H9 (cell line): ENCODE measurements around the gene SH2B2. TPM values are rescaled to one million over a fixed set of nuclear protein-coding genes. Genes with fewer than 3 reads are reported as not detected.
A peak's percentile ranks its signal among the peaks of the same experiment; 100 is the strongest.
"Not testable (repeated sequence)": the region's sequence is repeated elsewhere in the genome, so short reads cannot be mapped to it uniquely, and the experiment has no call there.

Experiments
- DNase-seq: peaks from one replicate; pipeline ENCODE4 v3.0.0-alpha.2; 2017
- H2AFZ ChIP-seq: one replicate; pipeline ENCODE4 v1.6.1; 2013; ENCODE audit warnings: mild to moderate bottlenecking, low read length, control low read depth, moderate library complexity
- H2AK5ac ChIP-seq: 2 replicates; pipeline ENCODE4 v1.6.1; 2013; ENCODE audit warnings: low read length, control low read depth, mixed read lengths; ENCODE audit not compliant: insufficient read length
- H2BK120ac ChIP-seq: one replicate; pipeline ENCODE4 v1.6.1; 2013; ENCODE audit warnings: low read depth, mild to moderate bottlenecking, low read length, control low read depth, inconsistent platforms; ENCODE audit not compliant: poor library complexity, severe bottlenecking
- H2BK12ac ChIP-seq: 2 replicates; pipeline ENCODE4 v1.6.1; 2013; ENCODE audit warnings: low read length, control low read depth, mixed read lengths, low read depth; ENCODE audit not compliant: insufficient read length
- H2BK15ac ChIP-seq: 2 replicates; pipeline ENCODE4 v1.6.1; 2013; ENCODE audit warnings: low read depth, low read length, control low read depth
- H2BK20ac ChIP-seq: one replicate; pipeline ENCODE4 v1.6.1; 2013; ENCODE audit warnings: low read depth, mild to moderate bottlenecking, low read length, control low read depth, inconsistent platforms; ENCODE audit not compliant: poor library complexity, severe bottlenecking
- H2BK5ac ChIP-seq: 2 replicates; pipeline ENCODE4 v1.6.1; 2013; ENCODE audit warnings: low read length, control low read depth, mixed read lengths; ENCODE audit not compliant: insufficient read length
- H3K14ac ChIP-seq: 2 replicates; pipeline ENCODE4 v1.6.1; 2013; ENCODE audit warnings: low read length, control low read depth; ENCODE audit not compliant: insufficient read depth
- H3K18ac ChIP-seq: 2 replicates; pipeline ENCODE4 v1.6.1; 2013; ENCODE audit warnings: low read depth, mild to moderate bottlenecking, mixed read lengths, low read length, control low read depth; ENCODE audit not compliant: insufficient read length
- H3K23ac ChIP-seq: 2 replicates; pipeline ENCODE4 v1.6.1; 2013; ENCODE audit warnings: low read length, control low read depth, mixed read lengths, low read depth; ENCODE audit not compliant: insufficient read length
- H3K23me2 ChIP-seq: 2 replicates; pipeline ENCODE4 v1.6.1; 2013; ENCODE audit warnings: low read depth, mild to moderate bottlenecking, mixed read lengths, low read length, control low read depth; ENCODE audit not compliant: insufficient read length, poor library complexity, severe bottlenecking
- H3K27ac ChIP-seq: 2 replicates; pipeline ENCODE4 v1.5.1; 2013; ENCODE audit warnings: low read length, control low read depth, mixed read lengths, low read depth; ENCODE audit not compliant: insufficient read length
- H3K27me3 ChIP-seq: 2 replicates; pipeline ENCODE4 v1.6.1; 2013; ENCODE audit warnings: low read length, control low read depth, inconsistent platforms; ENCODE audit not compliant: insufficient read depth
- H3K4ac ChIP-seq: 2 replicates; pipeline ENCODE4 v1.6.1; 2013; ENCODE audit warnings: low read depth, mild to moderate bottlenecking, control low read depth, inconsistent platforms, low read length, moderate library complexity
- H3K4me1 ChIP-seq: 2 replicates; pipeline ENCODE4 v1.6.1; 2013; ENCODE audit warnings: low read length, control low read depth, inconsistent platforms; ENCODE audit not compliant: insufficient read depth
- H3K4me2 ChIP-seq: 2 replicates; pipeline ENCODE4 v1.6.1; 2013; ENCODE audit warnings: low read length, control low read depth, mixed read lengths; ENCODE audit not compliant: insufficient read length, insufficient read depth
- H3K56ac ChIP-seq: 2 replicates; pipeline ENCODE4 v1.6.1; 2013; ENCODE audit warnings: low read depth, mild to moderate bottlenecking, mixed read lengths, low read length, control low read depth; ENCODE audit not compliant: insufficient read length
- H3K79me1 ChIP-seq: 2 replicates; pipeline ENCODE4 v1.6.1; 2013; ENCODE audit warnings: low read depth, mild to moderate bottlenecking, moderate library complexity, low read length, control low read depth, inconsistent platforms; ENCODE audit not compliant: insufficient read depth, poor library complexity, severe bottlenecking
- H3K79me2 ChIP-seq: 2 replicates; pipeline ENCODE4 v1.6.1; 2013; ENCODE audit warnings: low read length, control low read depth, inconsistent platforms; ENCODE audit not compliant: insufficient read depth
- H3K9ac ChIP-seq: 2 replicates; pipeline ENCODE4 v1.6.1; 2013; ENCODE audit warnings: low read length, control low read depth, mixed read lengths; ENCODE audit not compliant: insufficient read length; ENCODE audit errors: extremely low read depth
- H3K9me3 ChIP-seq: one replicate; pipeline ENCODE4 v1.6.1; 2013; ENCODE audit warnings: low read depth, low read length, inconsistent platforms; ENCODE audit not compliant: control insufficient read depth
- H3T11ph ChIP-seq: one replicate; pipeline ENCODE4 v1.6.1; 2013; ENCODE audit warnings: mild to moderate bottlenecking, low read length, control low read depth, inconsistent platforms
- H4K20me1 ChIP-seq: one replicate; pipeline ENCODE4 v1.6.1; 2013; ENCODE audit not compliant: control insufficient read depth, insufficient read length, insufficient read depth
- H4K5ac ChIP-seq: 2 replicates; pipeline ENCODE4 v1.6.1; 2013; ENCODE audit warnings: low read depth, mild to moderate bottlenecking, mixed read lengths, low read length, control low read depth; ENCODE audit not compliant: insufficient read length
- H4K8ac ChIP-seq: replicated peaks from 2 replicates; pipeline ENCODE4 v1.6.1; 2013; ENCODE audit warnings: low read length, control low read depth, mixed read lengths, low read depth; ENCODE audit not compliant: insufficient read length
- H4K91ac ChIP-seq: 2 replicates; pipeline ENCODE4 v1.6.1; 2013; ENCODE audit warnings: low read depth, mild to moderate bottlenecking, moderate library complexity, mixed read lengths, low read length, control low read depth; ENCODE audit not compliant: insufficient read length
- H3K27ac Mint-ChIP-seq, 3 experiments: 2 replicates in 2 of 3; 3 replicates in 1 of 3; pipeline ENCODE4 v1.8.0; 2020 to 2021; ENCODE audit warnings: mixed read lengths in 3 of 3, mild to moderate bottlenecking in 1 of 3, moderate library complexity in 1 of 3
- H3K27me3 Mint-ChIP-seq: 2 replicates; pipeline ENCODE4 v1.8.0; 2021; ENCODE audit warnings: low read depth, mild to moderate bottlenecking, moderate library complexity, mixed read lengths
- H3K36me3 Mint-ChIP-seq, 3 experiments: 2 replicates in 2 of 3; 3 replicates in 1 of 3; pipeline ENCODE4 v1.8.0; 2020 to 2021; ENCODE audit warnings: low read depth in 3 of 3, mixed read lengths in 3 of 3; ENCODE audit not compliant: insufficient read depth in 1 of 3
- H3K4me1 Mint-ChIP-seq, 2 experiments: 2 replicates each; pipeline ENCODE4 v1.8.0; 2020; ENCODE audit warnings: mixed read lengths in 2 of 2
- H3K4me3 Mint-ChIP-seq, 2 experiments: 2 replicates in 1 of 2; 3 replicates in 1 of 2; pipeline ENCODE4 v1.8.0; 2020 to 2021; ENCODE audit warnings: mild to moderate bottlenecking in 2 of 2, mixed read lengths in 2 of 2, moderate library complexity in 1 of 2
- H3K9me3 Mint-ChIP-seq, 2 experiments: 2 replicates in 1 of 2; 3 replicates in 1 of 2; pipeline ENCODE4 v1.8.0; 2020; ENCODE audit warnings: mild to moderate bottlenecking in 2 of 2, mixed read lengths in 2 of 2, moderate library complexity in 1 of 2
- WGBS: extraction: QIAGEN DNeasy Blood & Tissue Kit; methylation state at CpG from one replicate; pipeline ENCODE4 v1.1.7; 2013; ENCODE audit warnings: missing lambda C conversion rate, low lambda C conversion rate, mixed read lengths; ENCODE audit not compliant: insufficient read length; ENCODE audit errors: extremely low coverage; 5-methylcytosine and 5-hydroxymethylcytosine counted together
- total RNA-seq: library from RNA; stranded (reverse); gene quantifications from 2 replicates; pipeline ENCODE4 v1.2.1, GENCODE V29; 2021

The SH2B2 gene
- total RNA-seq, 1 experiment from 2014 or later = 10.4 TPM

- not testable (repeated sequence) for H4K91ac ChIP-seq, H3K9ac ChIP-seq, H3K27ac ChIP-seq, H2BK15ac ChIP-seq, H3K4ac ChIP-seq, H4K8ac ChIP-seq, H3T11ph ChIP-seq, H4K20me1 ChIP-seq, DNase-seq, H2BK5ac ChIP-seq, H2AFZ ChIP-seq, H3K4me2 ChIP-seq, H3K4me3 Mint-ChIP-seq, H3K18ac ChIP-seq, H3K23ac ChIP-seq, H3K56ac ChIP-seq, H3K79me1 ChIP-seq, H3K27me3 ChIP-seq, H3K9me3 ChIP-seq, H3K9me3 Mint-ChIP-seq, H3K36me3 Mint-ChIP-seq, H2BK12ac ChIP-seq, H2AK5ac ChIP-seq, H4K5ac ChIP-seq, H3K79me2 ChIP-seq, H3K23me2 ChIP-seq, H3K14ac ChIP-seq, H3K4me1 ChIP-seq, H2BK120ac ChIP-seq, H2BK20ac ChIP-seq
- Mint-ChIP-seq H3K27ac (0 out of 7 replicates have a peak overlapping the region, but pooled peaks of 1 of the 3 experiments have one; percentile 23), H3K4me1 (peaks cover 28 to 34% of the 10 kb centered on the region in 2 experiments), H3K27me3 (peaks cover 17% of the 10 kb centered on the region)
- WGBS = no CpG with 5 or more reads among the region's 8 CpGs
These were observed 44.2 kb downstream of the SH2B2 start for GRCh38 chr7:102330666-102331460.

DNA sequence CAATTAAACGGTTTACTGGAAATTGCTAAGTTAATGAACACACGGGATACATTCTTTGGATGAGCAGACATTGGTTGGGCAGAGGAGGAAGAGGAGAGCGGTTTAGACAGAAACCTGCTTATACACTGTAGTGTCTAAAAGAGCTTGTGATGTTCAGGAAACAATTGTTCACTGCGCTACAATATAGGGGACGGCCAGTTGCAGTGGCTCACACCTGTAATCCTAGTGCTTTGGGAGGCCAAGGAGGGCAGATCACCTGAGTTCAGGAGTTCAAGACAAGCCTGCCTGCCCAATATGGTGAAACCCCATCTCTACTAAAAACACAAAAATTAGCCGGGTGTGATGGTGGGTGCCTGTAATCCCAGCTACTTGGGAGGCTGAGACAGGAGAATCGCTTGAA lies 48.9 kb downstream of the SH2B2 start:
- Mint-ChIP-seq H3K27ac (peak overlapping the region in 1 of 3 experiments; percentile 58; a peak in 1 of 7 replicates), H3K4me1 (peaks cover 22 to 26% of the 10 kb centered on the region in 2 experiments)
- H2BK15ac ChIP-seq, H3K4me3 Mint-ChIP-seq, H4K91ac ChIP-seq, H3K4ac ChIP-seq, H2BK20ac ChIP-seq, H3K79me1 ChIP-seq, H3K23ac ChIP-seq, H3T11ph ChIP-seq, H3K4me1 ChIP-seq, H4K8ac ChIP-seq, H2AFZ ChIP-seq, H3K14ac ChIP-seq, H3K79me2 ChIP-seq, H2BK5ac ChIP-seq, H3K27me3 Mint-ChIP-seq, H4K20me1 ChIP-seq, H3K56ac ChIP-seq, H3K27ac ChIP-seq, H3K9me3 Mint-ChIP-seq, H2AK5ac ChIP-seq, DNase-seq, H3K18ac ChIP-seq, H2BK120ac ChIP-seq, H3K4me2 ChIP-seq, H2BK12ac ChIP-seq, H4K5ac ChIP-seq, H3K9me3 ChIP-seq, H3K9ac ChIP-seq, H3K36me3 Mint-ChIP-seq, H3K27me3 ChIP-seq, H3K23me2 ChIP-seq: not testable (repeated sequence)
- WGBS = no CpG with 5 or more reads among the region's 7 CpGs
